D721Med (cell line): ENCODE measurements around the gene CDHR4.
"Not testable (repeated sequence)": the region's sequence is repeated elsewhere in the genome, so short reads cannot be mapped to it uniquely, and the experiment has no call there.

Experiments
- DNase-seq: peaks from one replicate; pipeline ENCODE4 v3.0.0; 2011; ENCODE audit warnings: low spot score; ENCODE audit not compliant: insufficient read length
- FAIRE-seq: peaks from 2 replicates; lab custom pipeline; 2011; peaks lifted over from hg19 to GRCh38; lab: Jason Lieb, UNC
- TF ChIP-seq, protein P1 (sequence below): IDR thresholded peaks from 2 replicates; pipeline ENCODE4 v1.5.1; 2012; ENCODE audit warnings: mild to moderate bottlenecking, control low read depth; ENCODE audit not compliant: insufficient read depth; ENCODE audit errors: missing control alignments

CDHR4 gene

DNA sequence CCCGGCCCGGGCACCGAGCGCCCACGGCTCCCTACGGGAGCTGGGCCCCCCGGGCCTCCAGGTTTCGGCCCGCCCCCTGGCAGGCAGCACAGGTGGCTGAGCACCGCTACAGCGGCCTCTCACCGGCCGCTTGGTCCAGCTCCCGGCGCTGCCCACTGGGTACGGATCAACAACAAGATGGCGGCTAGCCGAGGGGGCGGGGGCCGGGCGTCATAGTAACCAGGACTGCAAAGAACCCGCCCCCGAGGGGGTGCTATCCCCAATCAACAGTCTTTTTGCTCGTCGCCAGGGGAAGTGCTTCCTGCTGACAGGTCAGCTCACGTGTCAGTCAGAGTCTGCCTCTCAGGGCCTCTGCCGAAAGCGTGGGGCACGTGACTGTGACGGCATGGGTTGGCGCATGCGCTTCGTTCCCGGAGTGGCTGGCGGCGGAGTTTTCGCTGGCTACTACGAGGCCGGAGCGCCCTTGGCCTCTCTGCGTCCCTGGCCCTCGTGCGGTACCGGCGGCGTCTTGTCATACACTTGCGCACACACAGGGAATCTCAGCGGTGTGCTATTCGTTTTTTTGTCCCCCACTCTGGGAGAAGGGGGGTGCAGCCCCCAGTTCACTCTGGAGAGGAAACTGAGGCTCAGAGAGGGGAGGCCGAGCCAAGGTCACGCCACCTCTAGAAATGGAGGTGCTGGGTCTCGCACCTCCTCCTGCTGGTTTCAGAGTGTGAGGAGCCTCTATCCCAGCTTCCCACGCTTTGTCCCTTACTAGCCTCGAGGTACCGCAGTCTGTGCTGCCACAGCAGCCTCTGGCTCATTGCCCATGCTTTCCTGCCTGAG lies 13.1 kb downstream of the CDHR4 start, which contains the start of gene IP6K1:
Gene IP6K1 (minus strand): TSS at position 186 of the 825 bp plus-strand sequence. CDS start 38,502 bp downstream, outside the sequence.
- TF ChIP-seq, protein P1, sequence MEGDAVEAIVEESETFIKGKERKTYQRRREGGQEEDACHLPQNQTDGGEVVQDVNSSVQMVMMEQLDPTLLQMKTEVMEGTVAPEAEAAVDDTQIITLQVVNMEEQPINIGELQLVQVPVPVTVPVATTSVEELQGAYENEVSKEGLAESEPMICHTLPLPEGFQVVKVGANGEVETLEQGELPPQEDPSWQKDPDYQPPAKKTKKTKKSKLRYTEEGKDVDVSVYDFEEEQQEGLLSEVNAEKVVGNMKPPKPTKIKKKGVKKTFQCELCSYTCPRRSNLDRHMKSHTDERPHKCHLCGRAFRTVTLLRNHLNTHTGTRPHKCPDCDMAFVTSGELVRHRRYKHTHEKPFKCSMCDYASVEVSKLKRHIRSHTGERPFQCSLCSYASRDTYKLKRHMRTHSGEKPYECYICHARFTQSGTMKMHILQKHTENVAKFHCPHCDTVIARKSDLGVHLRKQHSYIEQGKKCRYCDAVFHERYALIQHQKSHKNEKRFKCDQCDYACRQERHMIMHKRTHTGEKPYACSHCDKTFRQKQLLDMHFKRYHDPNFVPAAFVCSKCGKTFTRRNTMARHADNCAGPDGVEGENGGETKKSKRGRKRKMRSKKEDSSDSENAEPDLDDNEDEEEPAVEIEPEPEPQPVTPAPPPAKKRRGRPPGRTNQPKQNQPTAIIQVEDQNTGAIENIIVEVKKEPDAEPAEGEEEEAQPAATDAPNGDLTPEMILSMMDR, result no peak
- FAIRE-seq (peak; percentile 35), DNase-seq (peak; percentile 99)

DNA sequence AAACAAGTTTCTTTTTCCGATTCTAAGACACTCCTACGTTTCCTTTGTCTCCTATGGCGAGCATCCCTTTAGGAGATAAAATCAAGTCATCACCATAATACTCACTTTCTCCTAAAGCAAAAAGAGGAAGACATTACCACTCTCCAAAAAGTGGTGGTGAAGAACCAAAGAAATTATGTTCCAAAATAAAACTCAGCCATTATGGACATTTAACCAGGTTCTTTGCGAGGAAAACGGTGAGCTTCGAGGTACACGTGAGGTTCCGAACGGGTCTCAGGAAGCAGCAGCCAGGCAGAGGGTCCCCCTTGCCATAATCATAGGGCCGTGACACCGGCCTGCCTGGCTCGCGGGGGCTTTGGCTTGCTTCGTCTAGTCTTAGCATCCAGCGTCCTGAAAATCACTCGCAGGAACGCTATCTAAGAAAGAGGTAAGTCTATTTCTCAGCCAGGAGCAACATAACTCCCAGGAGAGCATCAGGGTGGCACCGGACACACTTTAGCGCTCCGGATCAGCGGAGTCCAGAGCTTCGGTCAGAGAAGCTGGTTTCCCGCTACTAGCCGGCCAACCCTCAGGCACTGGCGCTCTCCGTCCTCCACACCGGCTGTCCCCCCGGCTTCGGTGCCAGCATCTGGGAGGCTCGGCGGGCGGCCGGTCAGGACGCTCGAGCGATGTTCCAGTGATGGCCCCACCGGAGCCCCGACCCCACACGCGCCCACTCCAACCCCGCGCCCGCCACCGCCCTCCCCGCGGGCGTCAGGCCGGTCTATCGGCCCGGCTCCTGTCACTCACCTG lies 13.9 kb downstream of the CDHR4 start:
- TF ChIP-seq, protein P1, result no peak
- no peak for DNase-seq
- FAIRE-seq, result no peak

DNA sequence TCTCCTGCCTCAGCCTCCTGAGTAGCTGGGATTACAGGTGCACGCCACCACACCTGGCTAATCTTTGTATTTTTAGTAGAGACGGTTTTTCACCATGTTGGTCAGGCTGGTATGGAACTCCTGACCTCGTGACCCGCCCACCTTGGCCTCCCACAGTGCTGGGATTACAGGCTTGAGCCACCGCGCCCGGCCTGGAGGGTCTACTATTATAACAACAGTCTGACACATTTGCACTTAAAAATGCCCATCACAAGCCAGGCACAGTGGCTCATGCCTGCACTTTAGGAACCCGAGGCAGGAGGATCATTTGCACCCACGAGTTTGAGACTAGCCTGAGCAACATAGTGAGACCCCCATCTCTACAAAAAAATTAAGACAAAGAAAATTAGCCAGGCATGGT lies 17.4 kb downstream of the CDHR4 start:
- DNase-seq, FAIRE-seq: not testable (repeated sequence)

DNA sequence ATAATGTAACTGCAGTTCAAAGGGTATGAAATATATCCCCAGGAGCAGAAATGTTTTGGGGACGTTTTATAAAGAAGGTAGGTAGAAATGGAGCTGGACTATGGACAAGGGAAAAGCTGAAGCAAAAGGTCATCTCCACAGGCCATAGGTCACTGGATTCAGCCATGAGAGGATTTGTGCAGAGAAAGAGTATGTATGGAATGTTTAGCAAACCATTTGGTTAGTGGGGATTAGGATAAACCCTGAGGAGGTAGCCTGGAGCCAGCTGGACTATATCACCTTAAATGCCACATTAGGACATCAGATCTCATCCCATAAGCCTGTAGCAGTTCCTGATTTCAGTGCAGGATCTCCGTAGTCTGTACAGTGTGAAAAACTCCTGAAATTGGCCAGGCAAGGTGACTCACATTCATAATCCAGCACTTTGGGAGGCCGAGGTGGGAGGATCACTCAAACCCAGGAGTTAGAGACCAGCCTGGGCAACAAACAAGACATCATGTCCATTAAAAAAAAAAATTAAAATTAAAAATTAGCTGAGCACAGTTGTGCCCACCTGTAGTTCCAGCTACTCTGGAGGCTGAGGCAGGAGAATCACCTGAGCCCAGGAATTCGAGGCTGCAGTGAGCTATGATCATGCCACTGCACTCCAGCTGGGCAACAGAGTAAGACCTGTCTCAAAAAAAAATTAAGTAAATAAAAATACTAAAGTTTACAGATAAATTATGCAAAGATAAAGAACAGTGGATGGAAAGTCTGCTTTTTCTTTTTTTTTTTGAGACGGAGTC lies 18.1 kb downstream of the CDHR4 start:
- peak; percentile 86 for FAIRE-seq
- TF ChIP-seq, protein P1, result no peak

DNA sequence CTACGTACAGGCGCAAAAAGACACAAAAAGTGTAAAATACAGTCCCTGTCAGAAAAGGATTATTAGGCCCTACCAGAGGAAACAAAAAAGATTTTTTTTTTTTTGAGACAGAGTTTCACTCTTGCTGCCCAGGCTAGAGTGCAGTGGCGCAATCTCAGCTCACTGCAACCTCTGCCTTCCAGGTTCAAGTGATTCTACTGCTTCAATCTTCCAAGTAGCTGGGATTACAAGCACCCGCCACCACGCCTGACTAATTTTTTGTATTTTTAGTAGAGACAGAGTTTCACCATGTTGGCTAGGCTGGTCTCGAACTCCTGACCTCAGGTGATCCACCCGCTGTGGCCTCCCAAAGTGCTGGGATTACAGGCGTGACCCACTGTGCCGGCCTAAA lies 18.7 kb downstream of the CDHR4 start:
- DNase-seq, FAIRE-seq: not testable (repeated sequence)

More for the DNA sequence above, 18.1 kb downstream of the CDHR4 start:
- DNase-seq, result peak; percentile 40

DNA sequence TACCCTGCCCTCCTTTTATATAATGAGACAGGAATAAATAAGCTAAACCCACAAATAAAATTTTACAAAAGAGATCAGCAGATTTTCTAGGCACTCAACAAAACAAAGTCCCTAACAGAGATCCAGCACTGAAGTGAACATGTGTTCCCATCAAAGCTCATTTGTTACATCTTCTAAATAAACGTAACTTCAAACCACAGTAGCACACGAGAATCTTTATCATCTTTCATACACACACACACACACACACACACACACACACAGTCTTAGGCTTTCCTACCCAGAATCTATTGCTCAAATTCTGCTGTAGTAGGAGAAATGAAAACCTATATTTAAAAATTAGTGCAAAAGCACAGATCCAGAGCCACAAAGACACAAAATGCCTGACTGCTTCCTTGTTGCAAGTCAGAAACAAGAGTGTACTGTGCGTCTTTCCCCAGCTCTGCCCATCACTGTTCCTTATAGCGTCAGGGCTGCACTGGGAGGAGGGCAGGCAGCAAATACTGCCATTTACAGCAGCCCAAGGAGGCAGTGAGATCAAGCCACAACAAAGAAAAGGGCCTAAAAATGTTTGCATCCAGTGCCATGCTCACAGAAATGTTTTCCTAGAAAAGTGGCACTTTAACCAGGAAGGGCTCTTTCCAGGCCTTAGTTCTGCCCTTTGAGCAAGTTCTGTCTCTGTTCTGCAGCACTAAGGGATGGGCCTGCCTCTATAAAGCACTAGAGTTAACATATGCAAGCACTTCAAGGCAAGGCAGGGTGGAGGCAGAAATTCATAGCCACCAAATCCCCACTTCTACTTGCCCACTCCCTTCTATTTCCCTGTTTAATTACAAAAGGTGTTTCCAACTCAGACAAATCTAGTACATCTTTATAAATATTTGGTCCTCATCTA lies 19.3 kb downstream of the CDHR4 start:
- TF ChIP-seq, protein P1, result no peak
- no peak for DNase-seq
- FAIRE-seq, result no peak

DNA sequence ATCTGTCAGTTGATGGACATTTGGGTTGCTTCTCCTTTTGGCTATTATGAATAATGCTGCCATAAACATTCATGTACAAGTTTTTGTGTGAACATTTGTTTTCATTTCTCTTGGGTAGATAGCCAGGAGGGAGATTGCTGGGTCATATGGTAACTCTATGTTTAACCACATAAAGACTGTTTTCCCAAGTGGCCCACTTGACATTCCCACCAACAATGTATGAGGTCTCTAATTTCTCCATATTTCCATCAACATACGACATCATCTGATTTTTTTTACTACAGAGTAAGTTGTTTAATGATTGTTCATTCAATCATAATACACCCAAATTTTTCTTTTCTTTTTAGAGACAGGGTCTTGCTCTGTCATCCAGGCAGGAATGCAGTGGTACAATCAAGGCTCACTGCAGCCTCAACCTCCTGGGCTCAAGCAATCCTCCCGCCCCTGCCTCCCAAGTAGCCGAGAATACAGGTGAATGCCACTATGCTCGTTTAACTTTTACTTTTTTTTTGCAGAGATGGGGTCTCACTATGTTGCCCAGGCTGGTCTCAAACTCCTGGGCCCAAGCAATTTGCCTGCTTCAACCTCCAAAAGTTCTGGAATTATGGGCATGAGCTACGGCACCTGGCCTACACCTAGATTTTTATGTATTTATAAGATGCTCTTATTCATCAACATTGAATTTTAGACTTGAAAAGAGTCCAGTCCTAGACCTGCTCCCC lies 20.2 kb downstream of the CDHR4 start:
- no peak for FAIRE-seq
- TF ChIP-seq, protein P1, result no peak
- no peak for DNase-seq

DNA sequence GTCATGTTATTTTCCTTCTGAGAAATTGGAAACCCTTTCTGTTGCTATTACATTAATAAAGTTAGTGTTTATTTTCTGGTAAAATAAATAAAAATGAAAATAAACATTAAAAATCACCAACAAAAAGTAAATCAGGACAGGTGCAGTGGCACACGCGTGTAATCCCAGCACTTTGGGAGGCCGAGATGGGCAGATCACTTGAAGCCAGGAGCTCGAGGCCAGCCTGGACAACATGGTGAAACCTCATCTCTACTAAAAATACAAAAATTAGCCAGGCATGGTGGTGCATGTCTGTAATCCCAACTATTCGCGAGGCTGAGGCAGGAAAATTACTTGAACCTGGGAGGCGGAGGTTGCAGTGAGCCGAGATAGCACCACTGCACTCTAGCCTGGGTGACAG lies 23.6 kb downstream of the CDHR4 start:
- FAIRE-seq, DNase-seq: not testable (repeated sequence)
